IPS-18c (cell line): ENCODE measurements around the gene CD7.

Source experiments
- H3K4me3 ChIP-seq: 2 replicates; pipeline ENCODE4 v1.7.0; 2013; ENCODE audit warnings: low read depth, mild to moderate bottlenecking, low read length, moderate library complexity; ENCODE audit not compliant: insufficient read depth
- H3K9me3 ChIP-seq: one replicate; pipeline ENCODE4 v1.6.1; 2013; ENCODE audit warnings: mild to moderate bottlenecking, low read length, moderate library complexity; ENCODE audit not compliant: control insufficient read depth, insufficient read depth

The CD7 gene

DNA sequence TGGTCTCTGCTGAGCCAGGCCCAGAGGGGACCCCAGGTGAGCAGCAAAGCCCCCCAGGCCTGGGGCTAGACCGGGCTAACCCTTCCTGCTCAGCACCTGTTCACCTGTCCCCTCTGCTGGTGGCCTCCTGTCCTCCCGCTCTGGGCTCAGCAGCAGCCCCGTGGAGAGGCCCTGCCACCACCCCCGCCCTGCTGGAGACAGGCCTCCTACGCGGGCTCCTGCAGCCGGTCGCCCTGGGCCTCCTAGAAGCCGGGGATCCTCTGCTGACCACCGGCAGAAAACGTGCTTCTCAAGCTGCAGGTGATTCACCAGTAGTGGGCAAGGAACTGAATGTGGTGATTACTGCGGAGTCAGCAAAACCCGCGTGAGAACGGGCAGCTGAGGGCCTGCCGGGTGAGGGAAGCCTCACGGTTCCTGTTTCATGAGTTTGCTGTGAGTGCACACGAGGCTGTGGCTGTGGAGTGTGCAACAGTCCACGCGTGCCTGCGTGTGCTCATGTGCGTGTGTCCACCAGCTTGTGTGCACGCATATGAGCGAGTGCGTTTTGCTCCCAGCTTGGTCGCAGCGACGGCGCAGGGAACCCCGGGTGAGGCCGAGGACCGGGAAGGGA is 15.4 kb upstream of the CD7 start:
- H3K4me3 ChIP-seq, result peak overlapping the region; percentile 40
- H3K9me3 ChIP-seq, result no peaks in the 10 kb centered on the region

DNA sequence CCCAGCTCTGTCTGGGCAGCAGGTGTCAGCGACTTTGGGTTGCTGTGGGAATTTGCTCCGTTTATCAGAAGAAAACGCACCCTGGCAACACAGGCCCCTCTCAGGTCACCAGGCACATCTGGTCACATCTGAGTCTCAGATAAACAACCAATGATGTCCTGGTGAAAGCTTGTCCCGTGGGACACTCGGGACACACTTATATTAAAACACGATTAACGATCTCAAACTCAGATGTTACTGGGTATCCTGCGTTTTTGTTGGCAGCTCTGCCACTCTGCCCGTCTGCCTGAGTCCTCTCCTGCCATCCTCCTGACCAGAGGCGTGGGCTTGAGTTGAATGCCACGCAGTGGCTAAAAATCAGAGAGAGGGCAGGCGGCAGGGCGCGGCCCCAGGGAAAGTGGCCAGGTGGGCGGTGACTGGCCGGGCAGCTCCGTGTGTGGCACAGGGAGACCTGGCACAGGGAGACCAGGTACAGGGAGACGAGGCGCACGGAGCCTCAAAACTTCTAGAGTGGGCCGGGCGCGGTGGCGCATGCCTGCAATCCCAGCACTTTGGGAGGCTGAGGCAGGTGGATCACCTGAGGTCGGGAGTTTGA is 14.0 kb upstream of the CD7 start:
- Histone ChIP-seq H3K9me3 (no peaks in the 10 kb centered on the region), H3K4me3 (no peak overlapping the region)

DNA sequence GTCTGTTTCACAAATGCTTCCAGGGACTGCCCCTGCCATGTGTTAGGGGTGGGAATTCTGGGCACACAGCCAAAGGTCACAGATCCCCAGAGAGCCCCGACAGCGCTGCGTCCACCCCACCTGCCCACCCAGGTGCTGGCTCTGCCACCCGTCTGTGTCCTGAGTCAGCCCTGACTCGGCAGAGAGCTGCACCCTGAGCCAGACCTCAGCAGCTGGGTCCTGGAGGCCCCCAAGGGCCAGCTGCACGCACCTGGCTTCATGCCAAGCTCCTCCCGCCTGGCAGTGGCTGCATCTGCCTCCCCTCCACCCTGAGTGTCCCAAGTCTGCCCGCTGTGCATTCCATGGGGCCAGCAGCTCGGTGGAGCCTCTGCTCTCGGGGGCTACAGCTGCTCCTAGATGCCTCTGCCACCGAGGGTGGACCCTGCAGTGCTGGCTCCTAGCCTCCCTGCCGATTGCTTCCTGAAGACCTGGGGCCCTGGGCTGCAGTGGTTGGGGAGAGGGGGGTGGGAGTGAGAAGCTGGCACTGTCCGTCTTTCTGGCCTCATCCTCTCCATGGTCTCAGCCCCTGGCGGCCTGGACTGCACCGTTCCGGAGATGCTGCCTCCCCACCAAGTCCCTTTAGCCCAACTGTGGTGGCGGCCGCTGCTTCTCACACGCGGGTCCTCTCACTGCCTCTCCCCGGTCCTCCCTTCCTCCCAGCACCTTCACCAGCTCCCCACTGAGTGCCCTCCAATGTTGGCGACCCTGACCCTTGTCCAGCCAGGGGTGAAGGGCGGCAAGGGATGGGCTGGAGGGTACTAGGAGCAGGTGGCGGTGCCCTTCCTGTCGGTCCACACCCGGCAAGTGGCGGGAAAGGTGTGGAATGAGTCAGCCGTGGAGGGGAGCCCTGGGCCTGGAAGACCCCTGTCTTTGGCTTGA is 13.2 kb upstream of the CD7 start:
- no peaks in the 10 kb centered on the region for H3K9me3 ChIP-seq
- no peak overlapping the region for H3K4me3 ChIP-seq

DNA sequence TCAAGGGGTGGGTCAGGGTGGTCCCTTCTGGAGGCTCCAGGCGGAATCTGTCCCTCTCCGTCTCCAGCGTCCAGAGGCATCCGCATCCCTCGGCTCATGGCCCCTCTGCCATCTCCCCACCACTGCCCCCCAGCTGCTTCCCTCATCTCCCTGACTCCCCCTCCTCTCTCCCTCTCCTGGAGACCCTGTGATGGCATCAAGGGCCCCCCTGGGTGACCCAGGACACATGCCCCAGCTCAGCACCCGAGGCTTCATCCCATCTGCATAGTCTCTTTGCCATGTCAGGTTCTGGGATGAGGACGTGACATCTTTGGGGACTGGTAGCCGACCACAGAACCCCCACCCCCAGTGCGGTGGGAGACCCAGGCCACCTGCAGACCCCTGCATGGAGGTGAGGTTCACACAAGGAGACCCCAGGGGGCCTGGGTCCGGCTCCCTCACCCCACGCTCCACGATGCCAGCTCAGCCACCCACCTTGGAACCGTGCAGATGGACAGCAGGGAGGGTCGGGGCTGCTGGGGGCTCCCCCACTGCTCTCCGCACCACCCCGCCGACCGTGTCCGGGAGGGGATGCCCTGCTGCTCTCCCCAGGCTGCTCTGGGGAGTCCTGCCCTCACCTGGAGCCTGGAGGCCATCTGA is 12.4 kb upstream of the CD7 start:
- H3K4me3 ChIP-seq, result no peak overlapping the region

DNA sequence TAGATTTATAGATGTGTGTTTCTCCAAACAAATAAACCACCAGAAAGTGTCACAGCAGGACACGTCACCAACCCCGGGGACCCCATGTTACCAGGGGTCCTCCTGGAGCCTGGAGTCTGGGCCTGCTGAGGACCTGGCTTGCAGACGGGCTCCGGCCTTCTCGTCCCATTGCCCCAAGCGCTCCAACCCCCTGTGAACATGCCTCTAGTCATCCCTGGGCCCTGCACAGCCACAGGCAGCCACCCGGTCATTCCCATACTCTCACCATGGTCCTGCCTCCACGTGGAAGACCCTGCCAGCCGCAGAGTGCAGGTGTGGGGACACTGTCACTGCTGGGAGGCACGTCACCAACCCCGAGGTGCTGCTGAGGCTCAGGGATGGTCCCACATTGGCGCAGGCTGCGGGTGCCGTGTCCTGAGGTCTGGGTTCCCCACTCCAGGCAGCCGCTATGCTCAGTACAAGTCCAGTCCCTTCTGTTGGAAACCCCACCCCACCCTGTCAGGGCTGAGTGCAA is 11.6 kb upstream of the CD7 start:
- no peaks in the 10 kb centered on the region for H3K9me3 ChIP-seq

More for the DNA sequence above, 12.4 kb upstream of the CD7 start:
- H3K9me3 ChIP-seq, result no peaks in the 10 kb centered on the region

DNA sequence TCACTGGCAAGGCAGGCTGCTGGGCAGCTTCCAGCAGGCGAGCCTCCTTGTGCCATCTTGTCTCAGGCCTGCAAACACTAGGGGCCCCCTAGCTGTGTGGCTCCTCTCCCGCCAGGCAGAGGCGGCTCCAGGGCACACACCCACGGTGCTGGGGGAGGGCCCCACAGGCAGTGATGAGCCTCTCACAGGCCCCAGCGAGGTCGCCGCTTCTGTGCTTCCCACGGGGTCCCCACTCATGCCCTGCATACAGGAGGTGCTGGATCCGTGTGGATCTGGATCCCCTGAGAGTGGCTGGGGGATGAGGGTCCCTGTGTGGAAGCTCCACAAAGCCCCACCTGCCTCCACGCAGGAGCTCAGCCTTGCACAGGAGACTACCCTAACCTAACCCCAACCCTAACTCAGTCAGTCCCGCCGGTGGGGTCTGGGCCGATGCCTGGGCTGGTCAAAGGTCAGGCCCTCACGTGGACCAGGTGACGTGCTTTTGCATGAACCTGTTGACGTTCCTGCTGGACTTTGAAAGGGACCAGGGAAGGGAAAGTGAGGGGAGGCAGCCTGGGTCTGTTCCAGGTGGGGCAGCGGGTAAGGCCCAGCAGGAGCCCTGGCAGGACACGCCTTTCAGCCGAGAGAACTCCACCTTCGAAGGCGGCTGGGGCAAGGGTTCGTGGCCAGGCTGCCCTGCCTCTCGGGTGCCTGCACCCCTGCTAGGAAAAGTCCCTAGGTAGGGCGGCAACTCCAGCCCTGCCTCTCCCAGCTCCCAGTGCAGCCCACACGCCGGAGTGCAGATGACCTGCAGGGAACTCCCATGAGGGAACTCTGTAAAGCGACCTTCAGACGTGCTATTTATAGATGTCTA is 11.0 kb upstream of the CD7 start:
- Histone ChIP-seq H3K4me3 (no peak overlapping the region), H3K9me3 (no peaks in the 10 kb centered on the region)

More for the DNA sequence above, 11.6 kb upstream of the CD7 start:
- no peak overlapping the region for H3K4me3 ChIP-seq

DNA sequence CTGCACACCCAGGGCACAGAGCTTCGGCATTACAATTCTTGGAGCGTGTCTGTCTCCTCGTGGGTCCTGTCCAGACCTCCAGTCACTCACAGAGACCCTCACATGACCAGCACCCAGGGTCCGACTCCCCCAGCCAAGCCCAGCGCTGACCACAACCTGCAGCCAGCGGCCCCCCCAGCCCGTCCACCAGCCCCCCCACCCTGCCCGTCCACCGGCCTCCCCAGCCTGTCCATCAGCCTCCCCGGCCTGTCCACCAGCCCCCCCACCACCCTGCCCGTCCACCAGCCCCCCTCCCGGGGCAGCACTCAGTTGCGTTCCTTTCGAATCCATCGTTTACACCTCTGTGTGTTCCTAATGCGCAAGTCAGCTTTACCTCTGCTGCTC is 10.3 kb upstream of the CD7 start:
- H3K4me3 ChIP-seq, result no peak overlapping the region
- H3K9me3 ChIP-seq, result no peaks in the 10 kb centered on the region

DNA sequence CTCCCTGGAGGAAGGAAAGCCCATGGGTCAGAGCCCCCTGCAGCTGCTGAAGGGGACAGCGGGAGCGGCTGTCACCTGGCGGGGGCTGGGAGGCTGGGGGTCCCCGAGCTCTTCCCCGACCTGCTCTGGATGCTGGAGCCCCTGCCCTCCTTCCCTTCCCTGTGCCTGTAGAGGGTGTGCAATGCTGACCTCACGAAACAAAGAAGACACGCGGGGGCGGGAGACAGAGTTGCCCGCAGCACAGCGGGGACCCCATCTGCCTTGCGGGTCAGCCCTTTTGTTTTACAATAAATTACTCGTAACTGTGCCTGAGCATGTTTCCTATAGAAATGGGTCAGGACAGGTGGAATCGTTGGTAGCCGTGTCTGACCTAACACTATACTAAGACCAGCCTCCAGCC is 9.9 kb upstream of the CD7 start:
- no peaks in the 10 kb centered on the region for H3K9me3 ChIP-seq

DNA sequence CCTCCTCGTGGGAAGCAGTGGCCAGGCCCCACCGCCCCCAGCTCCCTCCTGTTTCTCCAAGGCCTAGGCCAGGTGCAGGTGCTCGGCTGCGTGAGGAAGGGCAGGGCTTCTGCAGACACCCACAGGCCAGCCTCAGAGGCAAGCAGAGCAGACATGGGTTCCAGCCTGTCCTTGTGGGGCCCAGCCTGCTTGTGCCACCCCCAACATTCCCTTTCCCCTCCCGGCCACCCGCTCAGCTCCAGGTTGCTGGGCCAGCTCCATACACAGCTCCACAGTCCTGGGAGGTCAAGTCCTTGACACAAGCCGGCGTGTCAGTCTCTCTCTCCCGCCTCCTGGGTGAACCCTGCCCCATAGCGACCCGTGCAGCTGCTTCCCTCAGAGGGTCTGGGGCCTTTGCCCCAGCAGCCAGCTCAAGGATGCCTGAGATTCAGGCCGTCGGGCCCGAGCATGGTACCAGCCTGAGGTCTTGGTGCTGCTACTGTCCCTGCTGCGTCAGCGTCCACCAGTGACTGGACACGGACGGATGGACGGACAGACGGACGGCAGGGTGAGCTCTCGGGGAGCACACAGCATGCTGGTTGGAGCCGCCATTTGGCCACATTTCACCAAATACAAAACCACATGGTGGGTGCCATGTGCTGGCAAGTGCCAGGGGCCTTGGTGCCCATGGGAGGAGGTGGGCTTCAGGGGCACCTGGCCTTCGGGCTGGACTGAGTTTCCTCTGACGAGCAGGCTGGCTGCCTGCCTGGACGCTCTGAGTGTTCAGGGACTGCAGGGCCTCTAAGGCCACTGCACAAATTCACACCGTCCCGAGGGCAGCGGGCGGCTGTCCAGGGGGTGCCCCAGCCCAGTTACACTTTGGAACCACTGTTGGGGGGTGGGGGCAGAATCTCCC is 8.1 kb upstream of the CD7 start:
- no peaks in the 10 kb centered on the region for H3K9me3 ChIP-seq
- no peak overlapping the region for H3K4me3 ChIP-seq

More for the DNA sequence above, 9.9 kb upstream of the CD7 start:
- no peak overlapping the region for H3K4me3 ChIP-seq

DNA sequence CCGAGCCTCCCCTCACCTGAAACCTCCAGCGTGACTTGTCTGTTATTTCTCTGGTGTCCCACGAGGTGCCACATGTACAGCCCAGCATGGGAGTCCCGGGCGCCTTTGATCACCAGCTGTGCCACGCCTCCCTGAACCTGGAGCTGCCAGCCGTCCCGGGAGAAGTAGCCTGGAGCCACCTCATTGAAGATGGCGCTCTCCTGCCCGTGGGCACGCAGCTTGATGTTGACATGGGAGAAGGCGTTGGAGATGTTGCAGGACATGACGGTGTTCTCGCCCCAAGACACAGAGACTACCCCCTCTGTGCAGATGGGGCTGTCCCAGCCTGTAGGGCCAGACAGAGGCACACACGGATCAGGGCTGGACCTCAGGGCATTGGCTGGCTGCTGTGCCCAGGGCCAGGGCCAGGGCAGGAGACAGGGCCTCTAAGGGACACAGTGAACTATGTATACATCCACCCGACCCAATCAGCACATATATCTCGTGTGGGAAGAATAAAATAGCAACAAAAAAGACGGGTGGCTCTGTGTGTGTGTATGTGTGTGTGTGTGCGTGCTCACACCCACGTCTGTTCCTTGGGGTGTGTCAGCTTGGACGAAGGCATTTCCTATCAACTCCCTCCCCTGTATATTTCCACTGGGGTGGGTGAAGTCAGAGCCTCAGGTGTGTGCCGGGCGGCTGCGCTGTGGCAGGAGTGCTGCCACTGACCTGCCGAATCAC is 7.3 kb upstream of the CD7 start:
- H3K4me3 ChIP-seq, result no peak overlapping the region

DNA sequence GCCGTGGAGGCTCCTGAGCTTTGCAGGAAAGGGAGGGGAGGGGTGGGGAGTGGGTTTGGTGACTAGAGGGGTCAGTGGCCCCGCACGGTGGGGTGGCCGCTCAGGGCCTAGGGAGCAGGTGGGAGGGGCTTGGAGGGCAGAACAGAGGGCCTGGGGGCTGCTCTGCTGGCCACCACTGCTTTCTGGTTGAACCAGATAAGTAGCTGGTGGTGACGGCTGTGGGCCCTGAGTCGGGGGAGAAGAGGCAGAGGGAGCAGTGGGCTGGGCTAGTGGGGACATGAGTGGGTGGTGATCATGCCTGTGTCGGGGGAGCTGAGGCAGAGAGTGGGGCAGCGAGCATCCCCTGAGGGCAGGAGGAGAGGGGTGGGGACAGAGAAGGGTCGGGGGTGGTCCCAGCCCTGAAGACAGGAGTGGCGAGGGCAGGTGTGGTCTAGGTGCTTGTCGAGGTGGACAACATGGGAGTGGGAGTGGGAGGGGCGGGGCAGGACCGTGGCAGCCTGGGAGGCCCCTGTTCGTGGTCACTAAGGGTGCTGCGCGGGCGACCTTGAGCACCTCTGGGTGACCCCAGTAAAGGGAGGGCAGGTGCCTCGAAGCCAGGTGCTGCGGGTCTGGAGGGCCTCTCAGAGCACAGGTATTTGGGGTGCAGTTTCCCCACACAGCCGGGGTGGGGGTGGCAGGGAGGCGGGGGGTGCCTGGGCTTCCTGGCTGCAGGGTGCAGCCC is 6.3 kb upstream of the CD7 start:
- Histone ChIP-seq H3K4me3 (no peak overlapping the region), H3K9me3 (no peaks in the 10 kb centered on the region)

More for the DNA sequence above, 7.3 kb upstream of the CD7 start:
- no peaks in the 10 kb centered on the region for H3K9me3 ChIP-seq

DNA sequence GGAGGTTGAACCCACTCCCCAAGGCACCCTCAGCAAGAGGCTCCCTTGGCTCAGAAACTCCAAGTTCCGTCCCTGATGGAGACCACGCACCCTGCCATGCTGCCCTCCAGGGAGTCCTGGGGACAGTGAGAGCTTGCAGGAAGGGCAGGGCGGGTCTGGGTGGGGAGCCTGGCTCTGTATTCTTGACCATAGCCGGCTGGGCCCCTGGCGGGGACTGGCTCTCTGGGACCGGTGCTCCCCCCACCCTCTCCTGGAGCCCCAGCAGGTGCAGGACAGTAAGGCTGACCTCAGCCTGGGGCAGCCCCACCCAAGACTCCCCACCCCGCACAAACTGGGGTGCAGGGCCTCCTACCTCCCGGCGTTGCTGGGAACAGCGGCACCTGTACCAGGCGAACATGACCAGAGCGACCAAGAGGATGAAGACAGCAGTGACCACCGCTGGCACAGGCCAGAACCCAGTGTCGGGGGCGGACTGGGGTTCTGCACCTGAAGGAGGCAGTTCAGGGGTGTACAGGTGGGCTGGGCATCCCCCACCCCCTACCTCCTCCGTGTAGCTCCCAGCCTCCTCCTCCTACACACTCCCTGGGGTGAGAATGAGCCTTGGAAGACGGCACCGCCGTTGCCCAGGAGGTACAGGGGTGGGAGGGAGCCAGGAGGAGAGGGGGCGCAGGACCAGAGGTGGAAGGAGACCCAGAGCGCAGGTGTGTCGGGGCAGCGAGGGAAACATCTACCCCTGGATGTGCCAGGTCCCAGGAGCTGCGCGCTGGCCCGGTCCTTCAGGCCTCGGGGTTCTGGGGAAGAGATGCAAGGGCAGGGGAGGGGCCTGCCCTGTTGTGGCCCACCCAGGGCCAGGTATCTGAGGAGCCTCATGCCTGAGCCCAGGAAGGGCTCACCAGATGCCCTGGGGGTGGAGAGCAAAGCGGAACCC is 5.4 kb upstream of the CD7 start:
- Histone ChIP-seq H3K9me3 (no peaks in the 10 kb centered on the region), H3K4me3 (no peak overlapping the region)

DNA sequence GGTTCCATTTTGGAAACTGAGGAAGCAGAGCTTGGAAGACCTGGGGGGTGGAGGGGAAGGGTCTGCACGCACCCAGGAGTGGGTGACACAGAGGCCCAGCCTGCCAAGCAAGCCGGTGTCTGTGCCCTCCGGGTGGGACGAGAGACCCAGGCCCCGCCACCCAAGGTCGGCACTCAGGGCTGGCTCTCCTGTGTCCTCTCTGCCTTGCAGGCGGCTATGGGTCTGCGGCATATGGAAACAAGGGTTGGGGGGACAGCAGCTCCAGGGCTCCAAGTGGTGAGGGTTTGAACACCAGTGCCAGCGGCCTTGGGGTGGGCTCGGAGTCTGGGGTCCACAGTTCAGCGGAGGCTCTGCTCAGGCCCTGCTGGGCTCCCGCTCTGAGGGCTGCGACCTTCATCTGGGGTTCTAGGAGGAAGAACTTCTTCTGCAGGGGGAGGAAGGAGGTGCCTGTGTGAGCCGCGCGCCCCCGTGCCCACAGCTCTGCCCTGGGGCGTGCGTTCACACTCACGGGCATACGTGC is 4.6 kb upstream of the CD7 start:
- Histone ChIP-seq H3K9me3 (no peaks in the 10 kb centered on the region), H3K4me3 (no peak overlapping the region)
